ENCODE measurements around the gene DDX1. TPM values are rescaled to one million over a fixed set of nuclear protein-coding genes. Genes with fewer than 3 reads are reported as not detected.

Gene DDX1
- total and polyA plus RNA-seq, 2 of the 4 experiments (the other 2 are of a cell fraction) = 73.6 to 74.9 TPM

- Histone ChIP-seq H2AFZ (replicated peaks; ENCODE audit: low read length, poor library complexity) (no peak overlapping the region), H2BK120ac (ENCODE audit: low read depth, low read length) (no peak overlapping the region), H2BK20ac (ENCODE audit: low read depth, low read length) (no peak overlapping the region), H3K79me1 (ENCODE audit: low read depth in 1 of 2, low read length in 2 of 2) (no peaks in the 10 kb centered on the region; a peak in 1 of 4 replicates), H4K8ac (ENCODE audit: low read depth in 2 of 2, low read length in 2 of 2) (no peak overlapping the region), H3K4me2 (ENCODE audit: low read depth, low read length) (no peak overlapping the region), H4K91ac (ENCODE audit: insufficient read depth, low read depth, low read length) (no peak overlapping the region), H3K4me3 (ENCODE audit: insufficient read depth, low read depth, low read length) (no peak overlapping the region), H3K36me3 (ENCODE audit: control insufficient read depth, insufficient read depth, low read length) (peaks cover 34% of the 10 kb centered on the region), H3K4ac (ENCODE audit: low read depth, low read length) (no peak overlapping the region), H3K9me1 (ENCODE audit: insufficient read depth, low read length) (no peaks in the 10 kb centered on the region), H3K9ac (ENCODE audit: low read depth, low read length) (no peak overlapping the region), H3K9me3 (ENCODE audit: control insufficient read depth, insufficient read depth, low read length) (no peaks in the 10 kb centered on the region), H3K18ac (ENCODE audit: low read depth, low read length) (no peak overlapping the region), H4K5ac (ENCODE audit: low read depth, low read length) (no peak overlapping the region), H2BK5ac (ENCODE audit: low read depth, low read length, poor library complexity, severe bottlenecking) (no peak overlapping the region), H3K4me1 (ENCODE audit: control insufficient read depth, insufficient read depth, low read length) (no peaks in the 10 kb centered on the region), H2BK15ac (ENCODE audit: low read depth, low read length) (no peak overlapping the region), H3K27ac (ENCODE audit: insufficient read depth, low read length) (no peak overlapping the region), H3K56ac (ENCODE audit: extremely low read depth, insufficient read depth, low read length) (no peak overlapping the region), H4K20me1 (ENCODE audit: insufficient read depth, low read length) (no peaks in the 10 kb centered on the region), H2AK9ac (replicated peaks; ENCODE audit: low read depth, low read length, poor library complexity) (no peak overlapping the region), H3K27me3 (ENCODE audit: control insufficient read depth, insufficient read depth, low read length) (no peaks in the 10 kb centered on the region), H3K23ac (ENCODE audit: low read depth, low read length) (no peak overlapping the region), H2AK5ac (ENCODE audit: low read depth, low read length) (no peak overlapping the region), H3K14ac (replicated peaks; ENCODE audit: low read depth, low read length) (no peak overlapping the region)
- WGBS, 2 experiments (ENCODE audit: extremely low coverage in 2 of 2, insufficient read length in 1 of 2) = no CpG with 5 or more reads among the region's 4 CpGs
- TF ChIP-seq ELK1 (IDR thresholded peaks at IDR 0.05; ENCODE audit: borderline replicate concordance, low read depth, low read length) (no peak), RFX5 (IDR thresholded peaks at IDR 0.05; ENCODE audit: low read depth, low read length) (no peak), RAD21 (IDR thresholded peaks at IDR 0.05; ENCODE audit: low read length) (no peak), NFE2L2 (IDR thresholded peaks at IDR 0.05; ENCODE audit: low read depth, low read length) (no peak), CHD1 (IDR thresholded peaks at IDR 0.05; ENCODE audit: low read depth, low read length) (no peak), POLR2A (IDR thresholded peaks at IDR 0.05; ENCODE audit: low read depth, low read length) (no peak), CTCF (conservative IDR thresholded peaks at IDR 0.05; ENCODE audit: low read depth, low read length) (no peak), USF2 (IDR thresholded peaks at IDR 0.05; ENCODE audit: low read depth, low read length) (no peak), MAZ (IDR thresholded peaks at IDR 0.05; ENCODE audit: borderline replicate concordance, low read depth, low read length) (no peak), RCOR1 (IDR thresholded peaks at IDR 0.05; ENCODE audit: insufficient replicate concordance, low read length) (no peak), CEBPB (IDR thresholded peaks at IDR 0.05; ENCODE audit: low read depth, low read length) (no peak), SMC3 (IDR thresholded peaks at IDR 0.05; ENCODE audit: low read depth, low read length) (no peak)
- no TSS peak for BruUV-seq (replicated peaks)
- ATAC-seq (ENCODE audit: low read depth) (no peak), DNase-seq (no peak)
- dilution Hi-C loops (cut with HindIII; ENCODE audit: low sequenced_read_pairs, unreplicated experiment) (no loop called here), intact Hi-C loops (cut with micrococcal nuclease) (no loop called here), in situ Hi-C loops (cut with MboI; ENCODE audit: low sequenced_read_pairs) (no loop called here)
- ChIA-PET POLR2A (ENCODE audit: unreplicated experiment) (no interaction called here), CTCF (no interaction called here)
Measured at GRCh38 chr2:15620857-15621471, 29.3 kb downstream of the DDX1 start.

Data from IMR-90 (cell line).